ENCODE data around the gene NSMCE4A. TPM values are rescaled to one million over a fixed set of nuclear protein-coding genes. Genes with fewer than 3 reads are reported as not detected.
"Not testable (repeated sequence)": the region's sequence is repeated elsewhere in the genome, so short reads cannot be mapped to it uniquely, and the experiment has no call there.

The NSMCE4A gene
- total RNA-seq, 1 donor from 2014 or later = 85.0 TPM

DNA sequence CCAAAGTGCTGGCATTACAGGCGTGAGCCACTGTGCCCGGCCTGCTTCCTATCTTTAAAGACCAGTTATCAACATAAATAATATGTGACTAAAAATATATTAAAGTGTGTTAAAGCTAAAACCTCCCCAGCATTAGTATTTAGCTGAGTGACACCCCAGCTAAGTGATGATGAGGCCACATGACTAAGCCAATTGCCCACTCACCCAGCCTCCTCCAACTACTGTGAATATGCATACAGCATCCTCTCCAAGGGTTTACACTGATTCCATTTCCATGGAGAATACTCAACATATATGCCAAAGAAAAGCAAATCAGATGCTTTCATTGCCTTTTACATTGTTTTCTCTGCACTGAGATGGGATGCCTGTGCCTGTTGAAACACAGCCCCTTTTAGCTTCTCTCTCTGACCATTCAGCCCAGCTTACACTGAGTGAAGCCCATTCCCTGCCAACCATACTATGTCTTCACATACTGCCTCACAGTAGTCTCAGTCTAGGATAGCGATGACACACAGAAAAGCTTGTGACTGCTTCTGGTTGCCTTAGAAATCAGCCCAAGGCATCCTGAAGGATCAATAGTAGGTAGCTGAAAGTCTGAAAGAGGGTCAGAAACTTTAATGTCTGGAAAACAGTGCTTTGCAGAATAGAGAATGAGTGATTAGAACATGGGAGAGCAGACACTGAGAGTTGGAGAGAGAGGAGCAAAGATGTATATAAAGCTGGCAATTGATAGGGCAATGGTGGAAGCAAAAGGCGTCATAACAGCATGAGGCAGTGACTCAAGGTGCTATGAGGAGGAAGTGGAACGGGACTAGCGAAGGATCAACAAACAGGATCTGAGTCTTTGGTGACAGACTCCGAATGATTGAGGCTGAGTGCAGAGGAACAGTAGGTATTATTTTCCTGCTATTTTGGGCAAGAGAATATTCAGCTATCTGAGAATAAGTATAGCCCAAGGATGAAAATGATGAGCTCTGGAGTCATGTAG is 27.4 kb downstream of the NSMCE4A start:
- DNase-seq (ENCODE audit: low read depth, low spot score) = no peak
- Mint-ChIP-seq H3K4me1 (peaks cover 14% of the 10 kb centered on the region), H3K36me3 (ENCODE audit: low read depth) (peaks cover 3% of the 10 kb centered on the region)

GRCh38 chr10:121942749-121943416 is 32.1 kb downstream of the NSMCE4A start:
- no peak for TF ChIP-seq CTCF (conservative IDR thresholded peaks at IDR 0.05)
- no peak for DNase-seq (ENCODE audit: low read depth, low spot score)
- Mint-ChIP-seq H3K27ac (ENCODE audit: unreplicated experiment) (no peak overlapping the region), H3K4me1 (no peaks in the 10 kb centered on the region), H3K27me3 (ENCODE audit: low read depth) (no peaks in the 10 kb centered on the region), H3K9me3 (peaks cover 12% of the 10 kb centered on the region), H3K36me3 (ENCODE audit: low read depth) (peaks cover 16% of the 10 kb centered on the region), H3K4me3 (no peak overlapping the region)

More for the DNA sequence above, 27.4 kb downstream of the NSMCE4A start:
- TF ChIP-seq CTCF (conservative IDR thresholded peaks at IDR 0.05) = no peak
- Mint-ChIP-seq H3K4me3 (no peak overlapping the region), H3K9me3 (no peaks in the 10 kb centered on the region), H3K27me3 (ENCODE audit: low read depth) (no peaks in the 10 kb centered on the region), H3K27ac (ENCODE audit: unreplicated experiment) (no peak overlapping the region)

DNA sequence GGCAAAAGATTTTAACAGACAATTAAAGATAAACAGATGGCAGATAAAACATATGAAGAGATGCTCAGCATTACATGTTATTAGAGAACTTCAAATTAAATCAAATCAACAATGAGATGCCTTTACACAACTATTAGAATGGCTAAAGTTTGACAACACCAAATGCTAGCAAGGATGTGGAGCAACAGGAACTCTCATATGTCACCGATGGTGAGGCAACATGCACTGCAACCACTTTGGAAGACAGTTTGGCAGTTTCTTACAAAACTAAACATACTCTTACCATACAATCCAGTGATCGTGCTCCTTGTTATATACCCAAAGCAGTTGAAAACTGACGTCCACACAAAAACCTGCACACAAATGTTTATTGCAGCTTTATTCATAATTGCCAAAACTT is 33.5 kb downstream of the NSMCE4A start:
- H3K4me3 Mint-ChIP-seq = no peak overlapping the region
- H3K9me3 Mint-ChIP-seq = peaks cover 14% of the 10 kb centered on the region
- TF ChIP-seq CTCF (conservative IDR thresholded peaks at IDR 0.05) = no peak
- peaks cover 23% of the 10 kb centered on the region for H3K36me3 Mint-ChIP-seq (ENCODE audit: low read depth)
- H3K27me3 Mint-ChIP-seq (ENCODE audit: low read depth) = no peaks in the 10 kb centered on the region
- no peaks in the 10 kb centered on the region for H3K4me1 Mint-ChIP-seq
- H3K27ac Mint-ChIP-seq (ENCODE audit: unreplicated experiment) = no peak overlapping the region
- DNase-seq (ENCODE audit: low read depth, low spot score) = no peak

GRCh38 chr10:121936295-121936694 is 38.7 kb downstream of the NSMCE4A start:
- Mint-ChIP-seq H3K27me3 (ENCODE audit: low read depth) (no peaks in the 10 kb centered on the region), H3K9me3 (peaks cover 13% of the 10 kb centered on the region), H3K36me3 (ENCODE audit: low read depth) (peaks cover 38% of the 10 kb centered on the region), H3K4me1 (peaks cover 3% of the 10 kb centered on the region), H3K27ac (ENCODE audit: unreplicated experiment) (no peak overlapping the region), H3K4me3 (no peak overlapping the region)
- no peak for TF ChIP-seq CTCF (conservative IDR thresholded peaks at IDR 0.05)
- DNase-seq (ENCODE audit: low read depth, low spot score) = no peak

DNA sequence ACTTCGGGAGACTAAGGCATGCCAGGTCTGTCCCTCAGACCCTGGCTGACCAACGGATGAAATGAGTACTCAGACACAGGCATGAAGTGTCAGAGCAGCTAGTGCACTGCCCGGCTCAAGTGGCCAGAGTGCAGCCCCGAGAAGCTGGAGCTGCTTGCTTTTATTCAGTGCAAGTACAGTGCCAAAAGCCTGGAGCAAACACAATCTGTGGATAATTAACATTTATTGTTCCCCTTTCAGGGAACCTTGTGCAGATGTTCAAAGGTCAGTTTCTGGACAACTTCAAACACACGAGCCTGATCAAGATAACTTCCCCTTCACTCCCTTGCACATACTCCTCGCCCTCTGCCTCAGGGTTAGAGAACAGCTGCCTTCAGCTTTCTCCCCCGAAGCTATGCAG is 39.3 kb downstream of the NSMCE4A start:
- no peak overlapping the region for H3K27ac Mint-ChIP-seq (ENCODE audit: unreplicated experiment)

GRCh38 chr10:121930268-121931085 is 44.5 kb downstream of the NSMCE4A start:
- H3K4me1 Mint-ChIP-seq = peaks cover 34% of the 10 kb centered on the region
- DNase-seq (ENCODE audit: low read depth, low spot score); H3K27me3 Mint-ChIP-seq (ENCODE audit: low read depth); H3K9me3 Mint-ChIP-seq: not testable (repeated sequence)
- H3K4me3 Mint-ChIP-seq = peak overlapping the region; percentile 90
- peak overlapping the region; percentile 11 for H3K27ac Mint-ChIP-seq (ENCODE audit: unreplicated experiment)
- peaks cover 10% of the 10 kb centered on the region for H3K36me3 Mint-ChIP-seq (ENCODE audit: low read depth)

More for the DNA sequence above, 39.3 kb downstream of the NSMCE4A start:
- no peak for TF ChIP-seq CTCF (conservative IDR thresholded peaks at IDR 0.05)
- H3K27me3 Mint-ChIP-seq (ENCODE audit: low read depth) = no peaks in the 10 kb centered on the region
- H3K4me3 Mint-ChIP-seq = no peak overlapping the region
- DNase-seq (ENCODE audit: low read depth, low spot score) = no peak
- peaks cover 11% of the 10 kb centered on the region for H3K9me3 Mint-ChIP-seq
- H3K36me3 Mint-ChIP-seq (ENCODE audit: low read depth) = peaks cover 38% of the 10 kb centered on the region
- peaks cover 6% of the 10 kb centered on the region for H3K4me1 Mint-ChIP-seq

- not testable (repeated sequence) for DNase-seq (ENCODE audit: low read depth, low spot score); H3K27ac Mint-ChIP-seq (ENCODE audit: unreplicated experiment); H3K9me3 Mint-ChIP-seq; H3K27me3 Mint-ChIP-seq (ENCODE audit: low read depth)
- Mint-ChIP-seq H3K4me3 (peak overlapping the region; percentile 90), H3K4me1 (peaks cover 39% of the 10 kb centered on the region), H3K36me3 (ENCODE audit: low read depth) (peaks cover 10% of the 10 kb centered on the region)
Measured at GRCh38 chr10:121929585-121930267, 45.3 kb downstream of the NSMCE4A start.

All from neural crest cell (in vitro differentiated cells).